Sigmoid colon (tissue), 7 donors: ENCODE data around the gene ASPN. TPM values are rescaled to one million over a fixed set of nuclear protein-coding genes. Genes with fewer than 3 reads are reported as not detected.

Source experiments
- DNase-seq: peaks from one replicate; pipeline ENCODE4 v3.0.0-alpha.2; 2019
- H3K27ac ChIP-seq, 4 donors: fragments of 200-600 bp; sonication (generic); one replicate each; pipeline ENCODE4 v1.5.1; 2016 to 2019; ENCODE audit warnings: mild to moderate bottlenecking in 1 of 4
- H3K27me3 ChIP-seq, 3 donors: fragments of 200-600 bp; sonication (generic); one replicate each; pipeline ENCODE4 v1.5.1; 2019; ENCODE audit warnings: mild to moderate bottlenecking in 1 of 3
- H3K36me3 ChIP-seq, 4 donors: fragments of 200-600 bp; sonication (generic); one replicate each; pipeline ENCODE4 v1.5.1; 2016 to 2019
- H3K4me1 ChIP-seq, 4 donors: fragments of 200-600 bp; sonication (generic); one replicate each; pipeline ENCODE4 v1.5.1; 2017 to 2019
- H3K4me3 ChIP-seq, 4 donors: fragments of 200-600 bp; sonication (generic); one replicate each; pipeline ENCODE4 v1.5.1; 2017 to 2019; ENCODE audit warnings: mild to moderate bottlenecking in 2 of 4, moderate library complexity in 1 of 4
- H3K9me3 ChIP-seq, 4 donors: fragments of 200-600 bp in 3 of 4; sonication (generic) in 3 of 4; one replicate each; pipeline versions ENCODE4 v1.5.1 to v1.6.1; 2013 to 2019
- CTCF ChIP-seq, 4 experiments: fragments of 450-650 bp in 3 of 4; fragments of 200-600 bp in 1 of 4; IDR thresholded peaks; one replicate each; pipeline ENCODE4 v1.5.1; 2016 to 2019; ENCODE audit warnings: antibody characterized with exemption in 4 of 4, mild to moderate bottlenecking in 3 of 4, moderate library complexity in 2 of 4
- EP300 ChIP-seq, 4 donors: sonication (generic); formaldehyde crosslinking; IDR thresholded peaks; one replicate each; pipeline ENCODE4 v1.6.1; 2017; ENCODE audit warnings: antibody characterized with exemption in 4 of 4
- POLR2A ChIP-seq, 2 donors: fragments of 450-650 bp; IDR thresholded peaks; one replicate each; pipeline ENCODE4 v1.6.1; 2016; ENCODE audit warnings: antibody characterized with exemption in 2 of 2, mild to moderate bottlenecking in 2 of 2, moderate library complexity in 2 of 2
- POLR2AphosphoS5 ChIP-seq, 4 donors: sonication (generic); formaldehyde crosslinking; IDR thresholded peaks; one replicate each; pipeline ENCODE4 v1.6.1; 2017; ENCODE audit warnings: antibody characterized with exemption in 4 of 4
- WGBS, 2 donors: extraction: QIAGEN DNeasy Blood & Tissue Kit; methylation state at CpG; one replicate each; pipeline ENCODE4 v1.1.7; 2013; 5-methylcytosine and 5-hydroxymethylcytosine counted together
- intact Hi-C: fragments of 100-400 bp; cut with DNase I; formaldehyde crosslinking; loops from one replicate; pipeline ENCODE4 v1.15.1; 2023
- polyA plus RNA-seq, 3 donors: library from polyadenylated mRNA; stranded (reverse); fragments of 200-250 nt; gene quantifications; one replicate each; pipeline ENCODE4 v1.2.3, GENCODE V29; 2013
- total RNA-seq, 4 donors: library from RNA; depleted of rRNA; stranded (reverse); fragments of >200 nt; gene quantifications; one replicate each; pipeline ENCODE4 v1.1.0, GENCODE V29; 2016
- donor health status: healthy with polysubstance abuse.
- donor health status: Bipolar disorder and iron deficiency.
- donor health status: healthy.

ASPN gene
- total and polyA plus RNA-seq, 7 donors, result 1.5 to 96.9 (median 9.4) TPM

- Histone ChIP-seq H3K4me1 (peaks cover 0 to 32% (median 17%) of the 10 kb centered on the region in 4 donors), H3K9me3 (no peaks in the 10 kb centered on the region), H3K27me3 (no peaks in the 10 kb centered on the region), H3K36me3 (no peaks in the 10 kb centered on the region), H3K4me3 (no peak overlapping the region), H3K27ac (no peak overlapping the region)
- intact Hi-C loops, result no loop called here
- DNase-seq, result no peak
- WGBS, 2 donors, result 73 to 74% methylated on average over 3 of the region's 3 CpGs
- no peak for TF ChIP-seq CTCF (IDR thresholded peaks at IDR 0.05)
- TF ChIP-seq POLR2AphosphoS5 (IDR thresholded peaks at IDR 0.05), result no peak
- TF ChIP-seq POLR2A (IDR thresholded peaks at IDR 0.05), result no peak
- TF ChIP-seq EP300 (IDR thresholded peaks at IDR 0.05), result no peak
Measured at GRCh38 chr9:92513349-92513748, 31.0 kb upstream of the ASPN start.

- TF ChIP-seq CTCF (IDR thresholded peaks at IDR 0.05), result no peak
- Histone ChIP-seq H3K9me3 (no peaks in the 10 kb centered on the region), H3K27ac (no peak overlapping the region), H3K4me3 (no peak overlapping the region), H3K4me1 (peaks cover 0 to 39% (median 24%) of the 10 kb centered on the region in 4 donors), H3K27me3 (no peaks in the 10 kb centered on the region), H3K36me3 (no peaks in the 10 kb centered on the region)
- intact Hi-C loops, result no loop called here
- 16 to 55% methylated on average over 3 of the region's 3 CpGs for WGBS, 2 donors
- no peak for DNase-seq
Measured at GRCh38 chr9:92512622-92513021, 30.3 kb upstream of the ASPN start.

GRCh38 chr9:92510747-92511146 lies 28.4 kb upstream of the ASPN start:
- no peak overlapping the region for H3K27ac ChIP-seq
- intact Hi-C loops, result no loop called here

GRCh38 chr9:92509050-92509449 lies 26.7 kb upstream of the ASPN start:
- H3K4me3 ChIP-seq, result no peak overlapping the region
- TF ChIP-seq POLR2AphosphoS5 (IDR thresholded peaks at IDR 0.05), result no peak
- TF ChIP-seq POLR2A (IDR thresholded peaks at IDR 0.05), result no peak
- no peak for DNase-seq
- no peaks in the 10 kb centered on the region for H3K9me3 ChIP-seq
- H3K4me1 ChIP-seq, result peaks cover 0 to 75% (median 59%) of the 10 kb centered on the region in 4 donors
- H3K27me3 ChIP-seq, result no peaks in the 10 kb centered on the region
- H3K27ac ChIP-seq, result peak overlapping the region in 3 of 4 donors; percentile 78 to 88 (median 87)
- intact Hi-C loops, result no loop called here
- 96 to 98% methylated on average over 5 of the region's 5 CpGs for WGBS, 2 donors
- no peaks in the 10 kb centered on the region for H3K36me3 ChIP-seq

More at GRCh38 chr9:92510747-92511146, 28.4 kb upstream of the ASPN start:
- peaks cover 0 to 58% (median 43%) of the 10 kb centered on the region in 4 donors for H3K4me1 ChIP-seq
- H3K27me3 ChIP-seq, result no peaks in the 10 kb centered on the region
- DNase-seq, result no peak
- TF ChIP-seq EP300 (IDR thresholded peaks at IDR 0.05) (no peak), CTCF (IDR thresholded peaks at IDR 0.05) (no peak), POLR2AphosphoS5 (IDR thresholded peaks at IDR 0.05) (no peak), POLR2A (IDR thresholded peaks at IDR 0.05) (no peak)
- H3K9me3 ChIP-seq, result no peaks in the 10 kb centered on the region
- no peaks in the 10 kb centered on the region for H3K36me3 ChIP-seq
- no peak overlapping the region for H3K4me3 ChIP-seq

- TF ChIP-seq POLR2AphosphoS5 (IDR thresholded peaks at IDR 0.05), result no peak
- TF ChIP-seq EP300 (IDR thresholded peaks at IDR 0.05), result no peak
- TF ChIP-seq CTCF (IDR thresholded peaks at IDR 0.05), result no peak
- TF ChIP-seq POLR2A (IDR thresholded peaks at IDR 0.05), result no peak
- Histone ChIP-seq H3K27me3 (no peaks in the 10 kb centered on the region), H3K4me3 (no peak overlapping the region), H3K27ac (peak overlapping the region; percentile 72 to 88 (median 82)), H3K4me1 (peaks cover 0 to 75% (median 66%) of the 10 kb centered on the region in 4 donors), H3K9me3 (no peaks in the 10 kb centered on the region), H3K36me3 (no peaks in the 10 kb centered on the region)
- WGBS, 2 donors, result 69 to 74% methylated on average over 10 of the region's 10 CpGs
- intact Hi-C loops, result no loop called here
- DNase-seq, result peak; percentile 70
Measured at GRCh38 chr9:92508018-92508820, 25.9 kb upstream of the ASPN start.
